Occipital lobe (tissue), 2 donors: ENCODE measurements around the gene TIA1. TPM values are rescaled to one million over a fixed set of nuclear protein-coding genes. Genes with fewer than 3 reads are reported as not detected.
"Not testable (repeated sequence)": the region's sequence is repeated elsewhere in the genome, so short reads cannot be mapped to it uniquely, and the experiment has no call there.

ENCODE experiments used
- DNase-seq: peaks from one replicate; lab custom pipeline; 2025; lab: John Stamatoyannopoulos, UW
- total RNA-seq: library from RNA; depleted of rRNA; stranded (reverse); fragments of >200 nt; gene quantifications from one replicate; pipeline ENCODE4 v1.2.3, GENCODE V29; 2014

Gene TIA1
- total RNA-seq, 1 donor from 2014 or later, result 461 TPM

DNA sequence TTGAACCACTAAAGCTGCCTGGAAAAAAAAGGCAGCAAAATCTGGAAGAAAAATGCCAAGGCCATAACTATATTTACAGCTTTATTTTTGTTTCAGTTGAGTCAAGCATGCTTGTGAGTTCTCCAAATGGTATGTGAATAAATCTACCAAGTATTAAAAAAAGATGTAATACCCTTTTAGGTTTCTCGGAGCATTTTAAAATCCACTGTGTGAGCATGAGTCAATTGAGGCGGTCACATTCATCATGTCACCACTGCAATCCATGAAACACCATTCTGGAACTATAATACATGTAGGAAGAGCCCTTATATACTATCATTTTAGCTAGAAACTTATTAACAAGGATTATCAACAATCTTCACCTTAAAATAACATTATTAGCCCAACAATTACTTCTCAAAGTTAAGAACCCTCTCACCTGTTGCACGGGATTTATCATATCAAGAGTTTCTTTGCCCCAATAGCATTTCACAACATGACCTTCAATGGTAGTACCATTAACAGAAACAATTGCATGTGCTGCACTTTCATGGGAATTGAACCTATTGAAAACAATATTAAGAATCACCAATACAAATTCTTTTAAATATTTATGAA is 33.4 kb downstream of the TIA1 start:
- DNase-seq, result no peak

- no peak for DNase-seq
These were observed 34.1 kb downstream of the TIA1 start for GRCh38 chr2:70214365-70214764.

- no peak for DNase-seq
These were observed 36.0 kb downstream of the TIA1 start for GRCh38 chr2:70212298-70212932.

- DNase-seq, result no peak
These were observed 36.8 kb downstream of the TIA1 start for GRCh38 chr2:70211595-70211994.

DNA sequence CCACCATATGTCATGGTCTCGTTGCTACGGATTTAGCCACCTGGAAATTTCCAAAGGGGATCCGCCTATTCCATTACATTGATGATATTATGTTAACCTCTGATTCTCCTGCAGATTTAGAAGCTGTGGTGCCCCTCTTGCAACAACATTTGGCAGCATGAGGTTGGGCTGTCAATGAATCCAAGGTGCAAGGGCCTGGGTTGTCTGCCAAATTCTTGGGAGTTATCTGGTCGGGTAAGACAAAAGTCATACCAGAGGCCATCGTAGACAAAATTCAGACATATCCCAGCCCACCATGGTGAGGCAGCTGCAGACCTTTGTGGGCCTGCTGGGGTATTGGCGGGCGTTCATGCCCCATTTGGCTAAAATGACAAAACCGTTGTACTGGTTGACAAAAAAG is 44.0 kb downstream of the TIA1 start:
- DNase-seq, result no peak

GRCh38 chr2:70203086-70203485 is 45.3 kb downstream of the TIA1 start:
- DNase-seq, result no peak

- DNase-seq, result no peak
These were observed 46.1 kb downstream of the TIA1 start for GRCh38 chr2:70202236-70202806.

DNA sequence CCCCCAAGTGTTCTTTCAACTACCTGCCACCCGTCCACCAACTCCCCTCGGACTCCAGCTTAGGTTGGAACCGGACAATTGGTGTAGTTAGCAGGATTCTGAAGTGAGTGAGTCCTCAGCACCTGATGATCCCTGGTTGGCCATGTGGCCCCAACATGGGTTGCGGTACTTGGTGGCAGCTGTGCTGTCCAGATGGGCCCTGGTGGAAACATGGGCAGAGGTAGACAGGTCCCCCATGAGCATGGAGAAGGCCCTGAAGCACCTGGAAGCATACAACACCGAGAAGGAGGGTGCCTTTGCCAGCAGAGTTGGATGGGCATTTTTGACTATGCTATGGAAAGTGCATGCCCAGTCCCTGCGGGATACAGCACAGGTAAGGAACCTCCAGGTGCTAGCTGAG is 46.6 kb downstream of the TIA1 start:
- no peak for DNase-seq

- DNase-seq, result no peak
These were observed 47.1 kb downstream of the TIA1 start for GRCh38 chr2:70201225-70201768.

DNA sequence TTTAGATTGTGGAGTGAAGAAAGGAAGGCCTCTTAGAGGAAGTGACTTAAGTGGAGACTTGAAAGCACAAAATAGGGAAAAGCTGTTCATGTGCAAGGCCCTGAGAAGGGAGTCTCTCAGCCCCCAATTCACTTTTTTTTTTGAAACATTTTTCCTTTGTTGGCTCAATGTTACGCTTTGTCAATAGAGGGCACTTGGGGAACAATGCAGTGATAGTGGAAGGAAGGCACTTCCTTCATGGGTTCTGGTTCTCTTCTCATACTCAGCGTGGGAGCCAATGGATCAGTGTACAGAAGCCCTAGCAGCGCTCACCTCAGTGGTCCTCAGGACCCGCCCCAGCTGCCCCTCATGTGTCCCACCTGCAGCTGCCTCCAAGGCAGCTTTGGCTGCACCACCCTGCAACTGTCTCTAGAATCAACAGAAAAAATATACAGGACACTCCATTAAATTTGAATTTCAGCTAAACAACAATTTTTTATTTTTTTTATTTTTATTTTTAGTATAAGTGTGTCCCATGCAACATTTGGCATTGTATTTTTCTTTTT is 49.0 kb downstream of the TIA1 start:
- no peak for DNase-seq

DNA sequence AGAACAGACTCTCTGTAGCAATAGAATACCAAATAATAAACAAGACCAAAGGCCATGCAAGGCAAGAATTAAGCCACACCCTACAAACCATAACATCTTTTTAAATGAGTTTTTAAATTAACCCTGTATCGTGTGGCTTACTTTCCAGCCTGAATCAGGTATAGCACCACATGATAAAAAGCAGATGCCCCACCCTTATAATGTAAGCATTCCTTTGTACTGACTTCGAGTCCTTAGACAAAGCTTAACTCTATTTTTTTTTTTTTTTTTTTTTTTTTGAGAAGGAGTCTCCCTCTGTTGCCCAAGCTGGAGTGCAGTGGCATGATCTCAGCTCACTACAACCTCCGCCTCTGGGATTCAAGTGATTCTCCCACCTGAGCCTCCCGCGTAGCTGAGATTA is 55.9 kb downstream of the TIA1 start:
- no peak for DNase-seq

- no peak for DNase-seq
These were observed 57.1 kb downstream of the TIA1 start for GRCh38 chr2:70191244-70191735.

DNA sequence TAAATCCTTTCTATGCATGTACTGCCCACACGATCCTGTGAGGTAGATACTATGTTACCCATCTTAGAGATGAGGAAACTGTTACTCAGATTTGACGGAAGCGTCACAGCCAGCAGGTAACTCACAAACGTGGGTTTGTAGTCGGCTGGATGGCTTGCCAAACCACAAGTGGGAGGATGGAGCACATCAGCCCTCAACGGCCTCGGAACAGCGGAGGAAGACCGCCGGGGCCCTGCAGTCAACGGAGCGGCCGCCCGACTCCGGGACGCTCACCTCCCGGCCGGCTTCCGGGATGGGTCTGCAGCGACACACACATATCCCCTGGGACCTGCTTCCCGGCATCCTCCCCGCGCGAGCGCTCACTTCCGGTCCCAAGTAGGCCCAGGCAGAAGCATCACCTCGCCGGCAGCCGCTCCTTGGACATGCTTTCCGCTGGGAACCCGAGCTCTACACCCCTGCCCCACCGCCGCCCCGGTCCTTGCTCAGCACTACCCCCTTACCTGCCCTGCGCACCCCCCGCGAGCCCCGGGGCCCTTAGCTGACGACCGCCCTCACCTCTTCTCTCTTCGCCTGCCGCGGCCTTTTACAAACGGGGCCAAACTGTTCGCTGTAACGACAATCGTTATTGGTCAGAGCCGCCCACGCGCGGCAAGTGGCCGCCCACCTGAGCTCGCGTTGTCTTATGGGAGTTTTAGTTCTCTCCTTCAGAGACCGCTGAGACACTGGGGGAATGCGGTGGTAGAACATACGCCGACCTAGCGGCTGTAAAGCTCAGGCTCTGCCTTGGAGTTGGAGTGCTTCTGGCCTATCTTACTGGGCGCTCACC is 57.8 kb downstream of the TIA1 start, which contains the start of gene C2orf42:
TSS of gene C2orf42 (minus strand) at position 602 of the 826 bp plus-strand sequence. CDS start 9,034 bp downstream, outside the sequence.
- DNase-seq, result peak; percentile 95

DNA sequence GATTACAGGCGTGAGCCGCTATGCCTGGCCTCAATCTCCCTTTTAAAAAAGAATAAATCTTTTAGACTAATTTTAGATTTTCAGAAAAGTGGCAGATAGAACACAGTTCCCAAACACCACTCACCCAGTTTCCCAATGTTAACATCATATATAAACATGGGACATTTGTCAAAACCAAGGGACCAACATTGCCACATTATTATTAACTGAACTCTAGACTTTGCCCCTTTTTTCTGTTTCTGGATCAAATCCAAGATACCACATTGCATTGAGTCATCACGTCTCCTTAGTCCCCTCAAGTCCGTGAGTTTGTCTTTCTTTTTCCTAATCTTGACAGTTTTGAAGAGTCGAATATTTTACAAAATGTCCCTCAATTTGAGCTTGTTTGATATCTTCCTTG is 60.0 kb downstream of the TIA1 start:
- no peak for DNase-seq

DNA sequence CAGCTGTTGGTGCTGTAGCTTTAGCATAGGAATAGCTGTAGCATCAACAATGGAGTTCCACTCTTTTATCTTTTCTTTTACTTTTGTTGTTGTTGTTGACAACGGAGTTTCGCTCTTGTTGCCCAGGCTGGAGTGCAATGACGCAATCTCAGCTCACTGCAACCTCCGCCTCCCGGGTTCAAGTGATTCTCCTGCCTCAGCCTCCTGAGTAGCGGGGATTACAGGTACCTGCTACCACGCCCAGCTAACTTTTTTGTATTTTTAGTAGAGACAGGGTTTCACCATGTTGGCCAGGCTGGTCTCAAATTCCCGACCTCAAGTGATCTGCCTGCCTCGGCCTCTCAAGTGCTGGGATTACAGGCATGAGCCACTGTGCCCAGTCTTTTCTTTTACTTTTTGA is 61.3 kb downstream of the TIA1 start:
- not testable (repeated sequence) for DNase-seq

DNA sequence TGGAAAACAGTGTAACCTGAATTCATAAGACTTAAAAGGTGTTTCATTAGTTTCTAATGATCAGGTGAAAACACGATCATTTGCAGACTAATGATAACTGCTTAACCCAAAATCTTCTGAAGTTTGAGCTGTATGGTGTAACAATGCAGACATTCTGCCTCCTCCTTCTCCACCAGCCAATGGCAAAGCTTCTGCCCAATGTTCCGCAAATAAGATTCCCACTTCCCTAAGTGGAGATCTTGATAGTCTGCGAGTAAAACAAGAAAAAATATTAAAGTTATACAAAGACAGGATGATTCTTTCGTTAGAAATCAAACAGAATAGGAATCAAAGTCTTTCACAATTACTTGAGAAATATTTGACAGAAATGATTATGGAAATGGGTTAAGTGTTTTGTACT is 65.7 kb downstream of the TIA1 start:
- DNase-seq, result no peak

DNA sequence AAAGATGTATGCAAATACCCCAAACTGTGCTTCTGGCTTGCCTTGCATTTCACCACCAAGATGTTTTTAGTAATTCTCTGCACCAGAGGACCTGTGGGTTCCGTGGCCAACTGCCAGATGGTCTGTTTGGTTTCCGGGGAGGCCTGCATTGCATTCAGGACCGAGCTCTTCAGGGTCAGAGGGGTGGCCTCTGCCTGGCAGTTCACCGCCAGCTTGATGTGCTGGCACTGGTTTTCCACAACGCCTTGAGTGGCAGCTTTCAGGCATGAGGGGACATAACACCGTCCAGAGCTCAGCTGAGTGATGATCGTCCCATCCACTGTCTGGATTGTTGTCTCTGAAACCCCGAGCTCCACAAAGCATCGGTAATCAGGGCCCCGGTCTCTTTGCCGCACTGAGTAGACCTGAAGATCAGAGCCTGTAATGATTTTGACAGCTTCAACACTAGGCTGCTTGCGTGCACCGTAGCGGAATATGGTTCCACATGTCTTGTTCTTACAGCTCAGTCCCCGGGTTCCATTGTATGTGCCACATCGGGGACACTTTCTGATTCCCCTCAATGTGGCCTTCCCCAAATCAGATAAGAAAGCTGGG is 67.0 kb downstream of the TIA1 start:
- DNase-seq, result no peak

DNA sequence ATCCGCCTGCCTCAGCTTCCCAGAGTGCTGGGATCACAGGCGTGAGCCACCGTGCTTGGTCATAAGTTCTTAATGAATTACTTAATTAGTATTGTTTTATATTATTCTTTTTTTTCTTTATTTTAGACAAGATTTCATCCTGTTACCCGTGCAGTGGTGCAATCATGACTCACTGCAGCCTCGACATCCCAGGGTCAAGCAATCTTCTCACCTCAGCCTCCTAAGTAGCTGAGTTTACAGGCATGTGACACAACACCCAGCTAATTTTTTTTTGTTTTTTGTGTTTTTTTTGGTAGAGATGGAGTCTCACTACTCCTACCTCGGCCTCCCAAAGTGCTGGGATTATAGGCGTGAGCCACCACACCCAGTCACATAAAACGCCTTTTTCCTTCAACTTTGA is 74.9 kb downstream of the TIA1 start:
- DNase-seq, result no peak

DNA sequence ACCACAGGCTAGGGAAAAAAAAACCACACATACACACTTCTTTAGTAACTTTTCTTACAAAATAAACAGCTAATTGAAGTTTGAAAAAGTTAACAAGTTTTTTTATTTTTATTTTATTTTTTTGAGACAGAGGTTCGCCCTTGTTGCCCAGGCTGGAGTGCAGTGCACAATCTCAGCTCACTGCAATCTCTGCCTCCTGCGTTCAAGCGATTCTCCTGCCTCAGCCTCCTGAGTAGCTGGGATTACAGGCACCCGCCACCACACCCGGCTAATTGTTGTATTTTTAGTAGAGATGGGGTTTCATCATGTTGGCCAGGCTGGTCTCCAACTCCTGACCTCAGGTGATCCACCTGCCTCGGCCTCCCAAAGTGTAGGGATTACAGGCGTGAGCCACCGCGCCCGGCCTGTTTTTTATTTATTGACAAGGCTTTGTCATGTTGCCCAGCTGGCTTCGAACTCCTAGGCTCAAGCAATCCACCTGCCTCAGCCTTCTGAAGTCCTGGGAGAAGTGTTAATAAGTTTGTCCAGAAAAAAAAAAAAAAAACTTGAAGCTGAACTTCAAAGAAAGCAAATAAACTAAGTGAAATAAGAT is 78.7 kb downstream of the TIA1 start:
- DNase-seq, result not testable (repeated sequence)

GRCh38 chr2:70161069-70161534 is 87.3 kb downstream of the TIA1 start:
- DNase-seq, result no peak

- no peak for DNase-seq
These were observed 87.9 kb downstream of the TIA1 start for GRCh38 chr2:70160545-70160944.
